B cell (primary cell): ENCODE measurements around the gene PLA2G2D. TPM values are rescaled to one million over a fixed set of nuclear protein-coding genes. Genes with fewer than 3 reads are reported as not detected.
A peak's percentile ranks its signal among the peaks of the same experiment; 100 is the strongest.

Experiments used
- ATAC-seq: fragments of 200-7000 bp; cut with Tn5 transposase; one replicate; pipeline ENCODE4 v1.10.0; 2021; ENCODE audit warnings: low read depth, mild to moderate bottlenecking, moderate number of reproducible peaks, moderate library complexity
- CTCF ChIA-PET: fragments of 350-600 bp; sonication (Branson Sonifier 250); formaldehyde crosslinking; loops from one replicate; lab custom pipeline; 2021; ENCODE audit warnings: antibody characterized with exemption, inconsistent platforms; lab: Charles Lee
- POLR2A ChIA-PET: fragments of 350-600 bp; sonication (Branson Sonifier 250); formaldehyde crosslinking; loops from one replicate; lab custom pipeline; 2021; ENCODE audit warnings: antibody characterized with exemption; lab: Charles Lee
- DNase-seq: peaks from one replicate; pipeline ENCODE4 v3.0.0; 2013
- H2AFZ ChIP-seq: 2 replicates; pipeline ENCODE4 v1.6.1; 2012; ENCODE audit warnings: mild to moderate bottlenecking, low read depth, low read length; ENCODE audit not compliant: insufficient read depth, poor library complexity, severe bottlenecking
- H3K27ac ChIP-seq, 2 donors: 1 replicate in 1 of 2; 2 replicates in 1 of 2; pipeline ENCODE4 v1.5.1; 2012 to 2013; ENCODE audit warnings: low read length in 2 of 2, mild to moderate bottlenecking in 2 of 2, moderate library complexity in 1 of 2
- H3K27me3 ChIP-seq, 4 experiments: fragments of 200-600 bp in 1 of 4; sonication (generic) in 1 of 4; replicated peaks in 1 of 4; 1 replicate in 2 of 4; 2 replicates in 2 of 4; pipeline versions ENCODE4 v1.6.1 to v1.7.0; 2013 to 2016; ENCODE audit warnings: low read length in 3 of 4, mild to moderate bottlenecking in 2 of 4, mixed read lengths in 1 of 4, moderate library complexity in 1 of 4; ENCODE audit not compliant: insufficient read depth in 4 of 4, control insufficient read depth in 3 of 4; ENCODE audit errors: control extremely low read depth in 1 of 4
- H3K36me3 ChIP-seq, 2 experiments: replicated peaks in 1 of 2; 1 replicate in 1 of 2; 2 replicates in 1 of 2; pipeline versions ENCODE4 v1.6.1 to v1.7.1; 2013; ENCODE audit warnings: low read length in 1 of 2; ENCODE audit not compliant: insufficient read depth in 2 of 2, control insufficient read depth in 1 of 2; ENCODE audit errors: control extremely low read depth in 1 of 2, extremely low read depth in 1 of 2
- H3K4me1 ChIP-seq, 2 donors: fragments of 200-600 bp in 1 of 2; sonication (generic) in 1 of 2; 1 replicate in 1 of 2; 2 replicates in 1 of 2; pipeline versions ENCODE4 v1.5.1 to v1.6.1; 2013 to 2017; ENCODE audit warnings: low read length in 2 of 2; ENCODE audit not compliant: control insufficient read depth in 2 of 2, insufficient read depth in 2 of 2
- H3K4me2 ChIP-seq: replicated peaks from 2 replicates; pipeline ENCODE3; 2012; ENCODE audit warnings: mild to moderate bottlenecking, low read depth, low read length; ENCODE audit not compliant: poor library complexity, severe bottlenecking
- H3K4me3 ChIP-seq, 5 experiments: fragments of 200-600 bp in 1 of 5; sonication (generic) in 1 of 5; 1 replicate in 3 of 5; 2 replicates in 2 of 5; pipeline versions ENCODE4 v1.5.1 to v1.7.0; 2011 to 2016; ENCODE audit warnings: low read length in 4 of 5, mild to moderate bottlenecking in 4 of 5, low read depth in 2 of 5, control low read depth in 1 of 5, moderate library complexity in 1 of 5; ENCODE audit not compliant: insufficient read depth in 1 of 5; ENCODE audit errors: control extremely low read depth in 1 of 5, extremely low read depth in 1 of 5
- H3K79me2 ChIP-seq: fragments of 200-600 bp; sonication (generic); one replicate; pipeline ENCODE4 v1.6.0; 2016; ENCODE audit warnings: low read length; ENCODE audit not compliant: control insufficient read depth, insufficient read depth
- H3K9ac ChIP-seq: fragments of 200-600 bp; sonication (generic); 2 replicates; pipeline ENCODE4 v1.6.1; 2017; ENCODE audit warnings: mild to moderate bottlenecking, low read length, moderate library complexity
- H3K9me3 ChIP-seq, 3 donors: one replicate each; pipeline versions ENCODE4 v1.6.1 to v1.7.1; 2013; ENCODE audit warnings: low read length in 2 of 3; ENCODE audit not compliant: control insufficient read depth in 2 of 3, insufficient read depth in 1 of 3; ENCODE audit errors: control extremely low read depth in 1 of 3
- H4K20me1 ChIP-seq: 2 replicates; pipeline ENCODE4 v1.6.0; 2012; ENCODE audit warnings: mild to moderate bottlenecking, low read length; ENCODE audit not compliant: insufficient read depth, control insufficient read depth, poor library complexity, severe bottlenecking
- H3K27ac Mint-ChIP-seq: one replicate; pipeline ENCODE4 v1.8.0; 2021; ENCODE audit warnings: mixed read lengths
- H3K27me3 Mint-ChIP-seq: one replicate; pipeline ENCODE4 v1.8.0; 2021; ENCODE audit warnings: mixed read lengths
- H3K4me1 Mint-ChIP-seq: one replicate; pipeline ENCODE4 v1.8.0; 2021; ENCODE audit warnings: mixed read lengths
- H3K4me3 Mint-ChIP-seq: one replicate; pipeline ENCODE4 v1.8.0; 2021; ENCODE audit warnings: mixed read lengths
- H3K9me3 Mint-ChIP-seq: one replicate; pipeline ENCODE4 v1.8.0; 2022; ENCODE audit warnings: mixed read lengths; ENCODE audit not compliant: insufficient read depth
- CTCF ChIP-seq: fragments of 200-600 bp; IDR thresholded peaks from one replicate; pipeline ENCODE4 v1.8.0; 2022; ENCODE audit warnings: antibody characterized with exemption, mild to moderate bottlenecking
- EZH2 ChIP-seq: IDR thresholded peaks from 2 replicates; pipeline ENCODE4 v1.6.1; 2012; ENCODE audit warnings: borderline replicate concordance, low read depth, mild to moderate bottlenecking, moderate library complexity, low read length; ENCODE audit not compliant: insufficient read depth, poor library complexity, severe bottlenecking
- WGBS: methylation state at CpG from one replicate; pipeline ENCODE4 v1.1.5; 2013; ENCODE audit warnings: missing lambda C conversion rate; ENCODE audit not compliant: insufficient coverage; 5-methylcytosine and 5-hydroxymethylcytosine counted together
- intact Hi-C: fragments of 100-400 bp; cut with micrococcal nuclease; formaldehyde crosslinking; loops from one replicate; pipeline ENCODE4 v1.10.0; 2022
- polyA plus RNA-seq: library from polyadenylated mRNA; depleted of rRNA; stranded (reverse); fragments of >200 nt; gene quantifications from 2 replicates; pipeline ENCODE4 v1.2.3, GENCODE V29; 2012
- total RNA-seq, 2 donors: library from RNA; stranded (reverse); fragments of 120-200 nt in 1 of 2; gene quantifications; 1 replicate in 1 of 2; 2 replicates in 1 of 2; pipeline versions ENCODE4 v1.2.3 to v1.2.4, GENCODE V29; 2013 to 2022

The PLA2G2D gene
- total and polyA plus RNA-seq, 2 donors (not counting 1 experiment from before 2014, with no cell fraction given), result 2.3 to 2.8 TPM

GRCh38 chr1:20126806-20127440, 7.6 kb upstream of the PLA2G2D start:
- Histone ChIP-seq H3K9me3 (peaks cover 0 to 15% (median 5%) of the 10 kb centered on the region in 3 donors), H3K79me2 (no peaks in the 10 kb centered on the region), H3K27ac (no peak overlapping the region), H3K36me3 (no peaks in the 10 kb centered on the region), H3K27me3 (no peaks in the 10 kb centered on the region), H3K9ac (no peak overlapping the region), H2AFZ (peak overlapping the region; percentile 34), H3K4me2 (no peak overlapping the region), H3K4me3 (no peak overlapping the region), H3K4me1 (peaks cover 25 to 34% of the 10 kb centered on the region in 2 donors), H4K20me1 (no peaks in the 10 kb centered on the region)
- POLR2A ChIA-PET, result no interaction called here
- no peak for DNase-seq
- Mint-ChIP-seq H3K4me3 (no peak overlapping the region), H3K9me3 (peaks cover 11% of the 10 kb centered on the region), H3K4me1 (peaks cover 41% of the 10 kb centered on the region), H3K27me3 (no peaks in the 10 kb centered on the region), H3K27ac (peak overlapping the region; percentile 1)
- ATAC-seq, result no peak
- intact Hi-C loops, result no loop called here
- WGBS, result 91% methylated on average over 10 of the region's 10 CpGs
- TF ChIP-seq CTCF, result no peak
- no peak for TF ChIP-seq EZH2
- CTCF ChIA-PET, result interaction anchor here (2.3 kb wide), 1 partner anchor 25 kb away, joined by 10 read pairs; no protein-coding TSS in a partner anchor

GRCh38 chr1:20126041-20126805, 6.9 kb upstream of the PLA2G2D start:
- H4K20me1 ChIP-seq, result no peaks in the 10 kb centered on the region
- H3K9me3 Mint-ChIP-seq, result peaks cover 11% of the 10 kb centered on the region
- H3K9me3 ChIP-seq, result peaks cover 0 to 15% (median 5%) of the 10 kb centered on the region in 3 donors
- H3K36me3 ChIP-seq, result no peaks in the 10 kb centered on the region
- H3K27me3 ChIP-seq, result no peaks in the 10 kb centered on the region
- H3K4me2 ChIP-seq, result no peak overlapping the region
- ATAC-seq (no peak), DNase-seq (peak; percentile 20)
- H3K4me3 ChIP-seq, result no peak overlapping the region
- H3K27ac Mint-ChIP-seq, result peak overlapping the region; percentile 32
- no peaks in the 10 kb centered on the region for H3K79me2 ChIP-seq
- CTCF ChIA-PET, result interaction anchor here (1.1 to 2.3 kb wide), 2 partner anchors 26 kb away, joined by 3 to 10 read pairs; no protein-coding TSS in a partner anchor
- WGBS, result 74% methylated on average over 8 of the region's 9 CpGs
- H2AFZ ChIP-seq, result no peak overlapping the region
- peaks cover 44% of the 10 kb centered on the region for H3K4me1 Mint-ChIP-seq
- intact Hi-C loops, result no loop called here
- H3K4me3 Mint-ChIP-seq, result peak overlapping the region; percentile 23
- no peaks in the 10 kb centered on the region for H3K27me3 Mint-ChIP-seq
- H3K27ac ChIP-seq, result no peak overlapping the region
- POLR2A ChIA-PET, result no interaction called here
- TF ChIP-seq CTCF, result no peak
- TF ChIP-seq EZH2, result no peak
- H3K9ac ChIP-seq, result no peak overlapping the region
- H3K4me1 ChIP-seq, result peaks cover 25 to 34% of the 10 kb centered on the region in 2 donors
